Stomach (tissue), 9 donors: ENCODE results near the gene TDO2. TPM values are rescaled to one million over a fixed set of nuclear protein-coding genes. Genes with fewer than 3 reads are reported as not detected.

ENCODE experiments used
- DNase-seq, 2 donors: peaks; one replicate each; pipeline versions ENCODE4 v3.0.0 to v3.0.0-alpha.2; 2013 to 2019
- H3K27ac ChIP-seq, 5 donors: fragments of 200-600 bp in 4 of 5; sonication (generic) in 4 of 5; one replicate each; pipeline ENCODE4 v1.5.1; 2013 to 2019; ENCODE audit warnings: mild to moderate bottlenecking in 1 of 5, moderate library complexity in 1 of 5
- H3K27me3 ChIP-seq, 3 donors: fragments of 200-600 bp; sonication (generic); one replicate each; pipeline ENCODE4 v1.5.1; 2017 to 2019; ENCODE audit warnings: mixed run types in 1 of 3
- H3K36me3 ChIP-seq, 4 donors: fragments of 200-600 bp; sonication (generic); 1 replicate in 3 of 4; 2 replicates in 1 of 4; pipeline ENCODE4 v1.5.1; 2016 to 2019
- H3K4me1 ChIP-seq, 4 donors: fragments of 200-600 bp; sonication (generic); one replicate each; pipeline ENCODE4 v1.5.1; 2016 to 2019
- H3K4me3 ChIP-seq, 4 donors: fragments of 200-600 bp; sonication (generic) in 3 of 4; one replicate each; pipeline ENCODE4 v1.5.1; 2016 to 2019; ENCODE audit warnings: mild to moderate bottlenecking in 1 of 4
- H3K9me3 ChIP-seq, 4 donors: fragments of 200-600 bp; sonication (generic); one replicate each; pipeline ENCODE4 v1.5.1; 2016 to 2019
- EP300 ChIP-seq: sonication (generic); formaldehyde crosslinking; IDR thresholded peaks from one replicate; pipeline ENCODE4 v1.6.1; 2017; ENCODE audit warnings: antibody characterized with exemption
- POLR2A ChIP-seq, 4 donors: fragments of 450-650 bp; IDR thresholded peaks; one replicate each; pipeline ENCODE4 v1.6.1; 2016; ENCODE audit warnings: antibody characterized with exemption in 4 of 4, control low read depth in 2 of 4, mild to moderate bottlenecking in 1 of 4, moderate library complexity in 1 of 4
- POLR2AphosphoS5 ChIP-seq, 3 donors: sonication (generic); formaldehyde crosslinking; IDR thresholded peaks; one replicate each; pipeline ENCODE4 v1.6.1; 2016; ENCODE audit warnings: antibody characterized with exemption in 3 of 3
- WGBS, 5 donors: extraction: QIAGEN DNeasy Blood & Tissue Kit in 3 of 5; methylation state at CpG; one replicate each; pipeline versions ENCODE4 v1.1.5 to v1.1.7; 2013 to 2018; 5-methylcytosine and 5-hydroxymethylcytosine counted together
- intact Hi-C: fragments of 100-400 bp; cut with DNase I; formaldehyde crosslinking; loops from one replicate; pipeline ENCODE4 v1.15.1; 2023; ENCODE audit warnings: low total_unique reads
- polyA plus RNA-seq, 3 donors: library from polyadenylated mRNA; stranded (reverse); fragments of 200-250 nt; gene quantifications; one replicate each; pipeline ENCODE4 v1.2.3, GENCODE V29; 2013
- total RNA-seq, 5 donors: library from RNA; depleted of rRNA; stranded (reverse); fragments of >200 nt; gene quantifications; one replicate each; pipeline versions ENCODE4 v1.1.0 to v1.2.3, GENCODE V29; 2014 to 2016
- TF ChIP-seq, protein P1 (sequence below), 7 experiments: fragments of 450-650 bp in 4 of 7; fragments of 200-600 bp in 3 of 7; sonication (generic) in 3 of 7; IDR thresholded peaks; one replicate each; pipeline ENCODE4 v1.5.1; 2016 to 2019; ENCODE audit warnings: antibody characterized with exemption in 7 of 7, control low read depth in 2 of 7, mild to moderate bottlenecking in 1 of 7
- donor health status: healthy with polysubstance abuse.
- donor health status: Bipolar disorder and iron deficiency.
- donor health status: healthy.

The TDO2 gene
- total and polyA plus RNA-seq, 8 donors = 0.30 to 5.0 (median 0.56) TPM; not detected in 5

- intact Hi-C loops = no loop called here
- Histone ChIP-seq H3K4me3 (no peak overlapping the region), H3K9me3 (no peaks in the 10 kb centered on the region), H3K4me1 (peaks cover 0 to 23% (median 15%) of the 10 kb centered on the region in 4 donors), H3K27ac (peak overlapping the region in 2 of 5 donors; percentile 97 to 99), H3K36me3 (no peaks in the 10 kb centered on the region), H3K27me3 (no peaks in the 10 kb centered on the region)
- 29 to 48% (median 42%) methylated on average over 4 of the region's 4 CpGs for WGBS, 5 donors
- TF ChIP-seq, protein P1, sequence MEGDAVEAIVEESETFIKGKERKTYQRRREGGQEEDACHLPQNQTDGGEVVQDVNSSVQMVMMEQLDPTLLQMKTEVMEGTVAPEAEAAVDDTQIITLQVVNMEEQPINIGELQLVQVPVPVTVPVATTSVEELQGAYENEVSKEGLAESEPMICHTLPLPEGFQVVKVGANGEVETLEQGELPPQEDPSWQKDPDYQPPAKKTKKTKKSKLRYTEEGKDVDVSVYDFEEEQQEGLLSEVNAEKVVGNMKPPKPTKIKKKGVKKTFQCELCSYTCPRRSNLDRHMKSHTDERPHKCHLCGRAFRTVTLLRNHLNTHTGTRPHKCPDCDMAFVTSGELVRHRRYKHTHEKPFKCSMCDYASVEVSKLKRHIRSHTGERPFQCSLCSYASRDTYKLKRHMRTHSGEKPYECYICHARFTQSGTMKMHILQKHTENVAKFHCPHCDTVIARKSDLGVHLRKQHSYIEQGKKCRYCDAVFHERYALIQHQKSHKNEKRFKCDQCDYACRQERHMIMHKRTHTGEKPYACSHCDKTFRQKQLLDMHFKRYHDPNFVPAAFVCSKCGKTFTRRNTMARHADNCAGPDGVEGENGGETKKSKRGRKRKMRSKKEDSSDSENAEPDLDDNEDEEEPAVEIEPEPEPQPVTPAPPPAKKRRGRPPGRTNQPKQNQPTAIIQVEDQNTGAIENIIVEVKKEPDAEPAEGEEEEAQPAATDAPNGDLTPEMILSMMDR (IDR thresholded peaks at IDR 0.05) = no peak
- TF ChIP-seq POLR2AphosphoS5 (IDR thresholded peaks at IDR 0.05) (no peak), EP300 (no peak), POLR2A (IDR thresholded peaks at IDR 0.05) (no peak)
- peak in 1 of 2 donors; percentile 36 for DNase-seq
Measured at GRCh38 chr4:155954939-155955338, 51.4 kb downstream of the TDO2 start.

DNA sequence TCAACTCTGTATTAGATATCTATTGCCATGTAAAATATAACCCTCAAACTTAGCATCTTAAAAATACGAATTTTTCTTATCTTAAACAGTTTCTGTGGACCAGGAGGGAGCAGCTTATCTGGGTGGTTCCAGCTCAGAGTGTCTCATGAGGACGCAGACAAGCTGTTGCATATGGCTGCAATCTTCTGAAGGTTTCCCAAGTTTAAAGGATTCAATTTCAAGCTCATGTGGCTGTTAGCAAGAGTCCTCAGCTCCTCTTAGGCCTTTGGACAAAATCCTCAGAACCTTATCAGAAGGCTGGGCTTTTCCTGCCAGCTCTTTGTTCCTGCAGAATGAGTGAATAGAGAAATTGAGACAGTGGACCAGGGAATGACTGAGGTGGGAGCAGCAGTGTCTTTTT is 53.0 kb downstream of the TDO2 start:
- no peak for DNase-seq
- intact Hi-C loops = no loop called here
- Histone ChIP-seq H3K9me3 (no peaks in the 10 kb centered on the region), H3K4me1 (peaks cover 0 to 23% (median 15%) of the 10 kb centered on the region in 4 donors), H3K36me3 (no peaks in the 10 kb centered on the region), H3K4me3 (no peak overlapping the region), H3K27ac (no peak overlapping the region), H3K27me3 (no peaks in the 10 kb centered on the region)
- TF ChIP-seq, protein P1 (IDR thresholded peaks at IDR 0.05) = no peak
- no peak for TF ChIP-seq POLR2AphosphoS5 (IDR thresholded peaks at IDR 0.05)
- no peak for TF ChIP-seq EP300
- TF ChIP-seq POLR2A (IDR thresholded peaks at IDR 0.05) = no peak
- WGBS, 5 donors = 62 to 82% (median 74%) methylated on average over 2 of the region's 2 CpGs

DNA sequence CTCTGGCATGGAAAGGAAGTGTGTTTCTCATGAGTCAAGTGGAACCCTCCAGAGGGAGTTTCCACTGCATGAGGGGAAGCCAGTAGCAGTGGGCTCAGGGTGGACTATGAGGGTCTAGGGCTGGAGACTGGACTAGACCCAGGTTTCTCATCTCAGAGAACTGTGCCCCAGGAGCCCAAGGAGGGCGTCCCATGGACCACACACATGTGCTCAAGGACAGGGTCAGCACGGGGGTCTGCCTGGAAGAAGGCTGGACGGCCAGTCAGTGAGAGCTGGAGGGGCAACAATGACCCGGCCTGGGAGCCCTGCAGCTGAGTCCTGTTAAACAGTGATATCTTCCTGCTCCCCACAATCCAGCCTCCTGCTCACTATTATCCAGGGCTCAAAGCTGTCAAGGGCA is 55.9 kb downstream of the TDO2 start:
- H3K4me3 ChIP-seq = no peak overlapping the region
- no peak for TF ChIP-seq EP300
- TF ChIP-seq POLR2A (IDR thresholded peaks at IDR 0.05) = no peak
- TF ChIP-seq POLR2AphosphoS5 (IDR thresholded peaks at IDR 0.05) = no peak
- TF ChIP-seq, protein P1 (IDR thresholded peaks at IDR 0.05) = no peak
- no peak for DNase-seq
- no peaks in the 10 kb centered on the region for H3K36me3 ChIP-seq
- intact Hi-C loops = no loop called here
- WGBS, 5 donors = 69 to 96% (median 87%) methylated on average over 4 of the region's 4 CpGs
- H3K9me3 ChIP-seq = no peaks in the 10 kb centered on the region
- no peaks in the 10 kb centered on the region for H3K27me3 ChIP-seq
- H3K27ac ChIP-seq = no peak overlapping the region
- H3K4me1 ChIP-seq = peaks cover 0 to 8% (median 2%) of the 10 kb centered on the region in 4 donors

GRCh38 chr4:155960522-155960921 is 57.0 kb downstream of the TDO2 start:
- TF ChIP-seq POLR2AphosphoS5 (IDR thresholded peaks at IDR 0.05) (no peak), POLR2A (IDR thresholded peaks at IDR 0.05) (no peak), EP300 (no peak)
- TF ChIP-seq, protein P1 (IDR thresholded peaks at IDR 0.05) = no peak
- Histone ChIP-seq H3K4me3 (no peak overlapping the region), H3K27me3 (no peaks in the 10 kb centered on the region), H3K27ac (no peak overlapping the region), H3K36me3 (no peaks in the 10 kb centered on the region), H3K4me1 (no peaks in the 10 kb centered on the region), H3K9me3 (no peaks in the 10 kb centered on the region)
- intact Hi-C loops = no loop called here
- WGBS, 5 donors = 53 to 64% (median 59%) methylated on average over 5 of the region's 5 CpGs
- DNase-seq = peak in 1 of 2 donors; percentile 35
